Liver (tissue), 2 donors: ENCODE measurements around the gene SLC5A12.

Experiments
- GABPA ChIP-seq, 2 donors: IDR thresholded peaks in 1 of 2; conservative IDR thresholded peaks in 1 of 2; 2 replicates each; pipeline ENCODE4 v1.6.1; 2016; ENCODE audit warnings: antibody characterized with exemption in 2 of 2, mild to moderate bottlenecking in 1 of 2, moderate library complexity in 1 of 2
- RXRA ChIP-seq, 2 donors: IDR thresholded peaks; 2 replicates each; pipeline ENCODE4 v1.6.1; 2017 to 2018; ENCODE audit warnings: antibody characterized with exemption in 2 of 2, mild to moderate bottlenecking in 1 of 2
- donor health status: healthy.

- no peak for TF ChIP-seq RXRA (IDR thresholded peaks at IDR 0.05)
- no peak for TF ChIP-seq GABPA (IDR thresholded peaks at IDR 0.05 in 1 of 2, conservative IDR thresholded peaks at IDR 0.05 in 1 of 2)
These were observed 7.4 kb upstream of the SLC5A12 start for GRCh38 chr11:26729284-26729683.
